RWPE1 (cell line): Measurements from ENCODE around the gene KRTAP13-4.
A peak's percentile ranks its signal among the peaks of the same experiment; 100 is the strongest.

Experiments
- CTCF ChIA-PET: fragments of 350-600 bp; sonication (Branson Sonifier 250); formaldehyde crosslinking; extraction: SDS; loops from one replicate; lab custom pipeline; 2021; lab: Yijun Ruan, JAX
- POLR2A ChIA-PET: fragments of 400-600 bp; formaldehyde crosslinking; extraction: SDS; loops from one replicate; lab custom pipeline; 2020; ENCODE audit warnings: antibody characterized with exemption; ENCODE audit not compliant: low non-redundant PET; lab: Yijun Ruan, JAX
- DNase-seq: peaks from one replicate; pipeline ENCODE4 v3.0.0; 2012; ENCODE audit warnings: low spot score
- H3K27ac ChIP-seq: fragments of 450-650 bp; 2 replicates; pipeline ENCODE4 v1.5.1; 2017
- TF ChIP-seq, protein P1 (sequence below): fragments of 450-650 bp; conservative IDR thresholded peaks from 2 replicates; pipeline ENCODE4 v1.5.1; 2017; ENCODE audit warnings: low read depth, mild to moderate bottlenecking

The KRTAP13-4 gene, protein sequence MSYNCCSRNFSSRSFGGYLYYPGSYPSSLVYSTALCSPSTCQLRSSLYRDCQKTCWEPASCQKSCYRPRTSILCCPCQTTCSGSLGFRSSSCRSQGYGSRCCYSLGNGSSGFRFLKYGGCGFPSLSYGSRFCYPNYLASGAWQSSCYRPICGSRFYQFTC

DNA sequence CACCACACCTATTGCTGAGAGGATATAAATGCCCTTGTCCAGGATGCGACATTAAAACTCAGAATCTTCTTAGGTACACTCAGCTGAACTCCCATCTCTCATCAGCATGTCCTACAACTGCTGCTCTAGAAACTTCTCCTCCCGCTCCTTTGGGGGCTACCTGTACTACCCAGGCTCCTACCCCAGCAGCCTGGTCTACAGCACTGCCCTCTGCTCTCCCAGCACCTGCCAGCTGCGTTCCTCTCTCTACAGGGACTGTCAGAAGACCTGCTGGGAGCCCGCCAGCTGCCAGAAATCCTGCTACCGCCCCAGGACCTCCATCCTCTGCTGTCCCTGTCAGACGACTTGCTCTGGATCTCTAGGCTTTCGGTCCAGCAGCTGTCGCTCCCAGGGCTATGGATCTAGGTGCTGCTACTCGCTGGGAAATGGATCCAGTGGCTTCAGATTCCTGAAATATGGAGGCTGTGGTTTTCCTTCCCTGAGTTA is at the start of gene KRTAP13-4:
TSS of gene KRTAP13-4 (plus strand) at position 51 of the 486 bp plus-strand sequence. CDS start at position 107, 56 bp downstream.
- TF ChIP-seq, protein P1, sequence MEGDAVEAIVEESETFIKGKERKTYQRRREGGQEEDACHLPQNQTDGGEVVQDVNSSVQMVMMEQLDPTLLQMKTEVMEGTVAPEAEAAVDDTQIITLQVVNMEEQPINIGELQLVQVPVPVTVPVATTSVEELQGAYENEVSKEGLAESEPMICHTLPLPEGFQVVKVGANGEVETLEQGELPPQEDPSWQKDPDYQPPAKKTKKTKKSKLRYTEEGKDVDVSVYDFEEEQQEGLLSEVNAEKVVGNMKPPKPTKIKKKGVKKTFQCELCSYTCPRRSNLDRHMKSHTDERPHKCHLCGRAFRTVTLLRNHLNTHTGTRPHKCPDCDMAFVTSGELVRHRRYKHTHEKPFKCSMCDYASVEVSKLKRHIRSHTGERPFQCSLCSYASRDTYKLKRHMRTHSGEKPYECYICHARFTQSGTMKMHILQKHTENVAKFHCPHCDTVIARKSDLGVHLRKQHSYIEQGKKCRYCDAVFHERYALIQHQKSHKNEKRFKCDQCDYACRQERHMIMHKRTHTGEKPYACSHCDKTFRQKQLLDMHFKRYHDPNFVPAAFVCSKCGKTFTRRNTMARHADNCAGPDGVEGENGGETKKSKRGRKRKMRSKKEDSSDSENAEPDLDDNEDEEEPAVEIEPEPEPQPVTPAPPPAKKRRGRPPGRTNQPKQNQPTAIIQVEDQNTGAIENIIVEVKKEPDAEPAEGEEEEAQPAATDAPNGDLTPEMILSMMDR, result no peak
- no peak for DNase-seq
- H3K27ac ChIP-seq, result no peak within 1 kb of the TSS
- POLR2A ChIA-PET, result no interaction called here
- CTCF ChIA-PET, result interaction anchor here (0.6 to 0.7 kb wide), 2 partner anchors 110 to 1088 kb away, joined by 3 read pairs; no protein-coding TSS in a partner anchor

DNA sequence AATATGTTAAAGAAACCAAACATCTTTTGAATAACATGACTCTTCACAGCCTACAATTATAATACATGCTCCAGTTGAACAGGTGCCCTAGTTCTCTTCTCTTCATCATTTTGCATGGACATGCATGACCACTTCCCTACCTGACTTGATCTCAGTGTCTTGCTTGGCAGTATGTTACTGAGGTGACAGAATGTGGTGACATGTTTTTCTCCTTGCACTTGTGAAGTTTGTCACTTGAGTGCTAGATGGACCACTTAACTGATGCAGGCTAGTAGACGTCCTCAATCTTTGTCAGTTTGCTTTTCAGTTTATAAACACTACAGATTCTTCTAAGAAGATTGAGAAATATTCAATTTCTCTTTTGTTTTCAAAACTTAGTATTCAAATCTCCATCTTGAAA is 47.8 kb upstream of the KRTAP13-4 start:
- TF ChIP-seq, protein P1, result no peak
- DNase-seq, result no peak
- no peak overlapping the region for H3K27ac ChIP-seq
- ChIA-PET POLR2A (no interaction called here), CTCF (no interaction called here)

DNA sequence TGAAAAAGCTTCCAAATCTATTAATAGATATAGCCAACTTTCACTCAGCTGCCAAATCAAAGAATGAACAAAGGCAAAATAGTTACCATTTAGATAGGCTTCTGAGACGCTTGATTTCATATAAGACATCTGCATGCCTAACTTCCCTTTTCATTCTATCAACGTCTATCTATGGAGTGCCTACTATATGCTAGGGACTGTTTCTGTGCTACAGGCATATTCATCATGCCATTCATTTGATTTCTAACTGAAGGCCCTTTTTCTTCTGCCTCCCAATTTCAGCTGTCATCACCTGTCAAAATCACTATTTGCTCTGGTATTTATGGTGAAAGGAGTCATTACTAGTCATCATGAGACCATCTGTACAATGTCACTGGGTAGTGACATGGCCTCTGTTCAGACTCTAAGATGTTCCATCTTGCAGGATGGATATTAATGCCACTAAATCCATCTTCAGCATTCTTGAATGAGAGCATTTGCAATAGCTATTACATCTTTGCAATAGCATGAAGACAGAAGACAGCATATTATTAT is 38.5 kb upstream of the KRTAP13-4 start:
- no peak overlapping the region for H3K27ac ChIP-seq
- POLR2A ChIA-PET, result no interaction called here
- TF ChIP-seq, protein P1, result no peak
- CTCF ChIA-PET, result interaction anchor here (0.6 to 0.7 kb wide), 2 partner anchors 30 to 49 kb away, joined by 3 read pairs; no protein-coding TSS in a partner anchor
- no peak for DNase-seq

DNA sequence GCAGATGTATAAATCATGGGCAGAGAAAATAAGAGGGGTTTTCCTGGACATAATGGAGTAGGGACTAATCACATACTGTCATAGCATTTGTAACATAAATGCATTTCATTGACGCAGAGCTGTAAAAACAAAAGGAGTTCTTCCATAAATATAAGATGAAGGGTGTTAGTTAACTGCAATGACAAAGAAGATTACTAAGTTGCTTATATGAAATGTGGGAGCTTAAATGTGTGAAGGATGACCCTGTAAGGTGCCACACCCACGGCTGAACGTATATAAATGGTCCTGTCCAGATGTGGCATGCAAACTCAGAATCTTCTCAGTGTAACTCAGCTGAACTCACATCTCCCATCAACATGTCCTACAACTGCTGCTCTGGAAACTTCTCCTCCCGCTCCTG is 34.3 kb upstream of the KRTAP13-4 start, which contains the start of gene KRTAP13-1:
TSS of gene KRTAP13-1 (plus strand) at position 301 of the 400 bp plus-strand sequence. CDS start at position 357, 56 bp downstream.
- H3K27ac ChIP-seq, result no peak within 1 kb of the TSS
- TF ChIP-seq, protein P1, result no peak
- POLR2A ChIA-PET, result no interaction called here
- CTCF ChIA-PET, result interaction anchor here (0.6 kb wide), 1 partner anchor 422 kb away, joined by 3 read pairs; no protein-coding TSS in a partner anchor
- DNase-seq, result no peak

DNA sequence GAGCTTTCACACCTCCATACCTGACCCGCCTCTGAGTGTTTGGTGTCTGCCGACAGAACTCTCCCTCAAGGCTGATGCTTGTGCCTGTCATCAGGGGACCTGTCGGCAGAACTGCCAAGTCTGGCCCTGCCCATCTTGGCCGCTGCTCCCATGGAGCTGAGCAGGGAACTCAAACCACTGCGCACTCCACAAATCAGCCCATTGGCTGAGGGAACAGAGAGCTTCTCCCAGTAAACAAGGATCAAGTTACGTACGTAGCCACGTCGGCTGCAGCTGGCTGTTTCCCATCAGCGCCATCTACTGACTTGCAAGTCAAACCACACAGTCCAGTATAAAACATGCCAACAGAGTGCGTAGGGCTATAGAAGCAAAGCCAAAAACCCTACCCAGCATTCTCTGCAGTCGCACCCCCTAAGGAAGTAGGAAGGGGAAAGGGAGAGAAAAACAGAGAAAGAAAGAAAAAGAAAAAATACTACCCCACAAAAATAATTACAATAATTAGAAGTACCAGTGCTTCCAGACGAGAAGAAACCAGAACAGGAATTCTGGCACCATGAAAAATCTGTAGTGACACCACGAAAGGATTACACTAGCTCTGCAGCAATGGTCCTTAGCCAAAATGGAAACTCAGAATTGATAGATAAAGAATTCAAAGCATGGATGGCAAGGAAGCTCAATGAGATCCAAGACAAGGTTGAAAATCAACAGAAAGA is 21.1 kb upstream of the KRTAP13-4 start:
- POLR2A ChIA-PET, result no interaction called here
- DNase-seq, result peak; percentile 23
- TF ChIP-seq, protein P1, result peak; percentile 57
- CTCF ChIA-PET, result interaction anchor here (0.6 to 0.8 kb wide), 9 partner anchors 9 to 1203 kb away, joined by 3 to 6 read pairs (median 3); no protein-coding TSS in a partner anchor
- no peak overlapping the region for H3K27ac ChIP-seq

DNA sequence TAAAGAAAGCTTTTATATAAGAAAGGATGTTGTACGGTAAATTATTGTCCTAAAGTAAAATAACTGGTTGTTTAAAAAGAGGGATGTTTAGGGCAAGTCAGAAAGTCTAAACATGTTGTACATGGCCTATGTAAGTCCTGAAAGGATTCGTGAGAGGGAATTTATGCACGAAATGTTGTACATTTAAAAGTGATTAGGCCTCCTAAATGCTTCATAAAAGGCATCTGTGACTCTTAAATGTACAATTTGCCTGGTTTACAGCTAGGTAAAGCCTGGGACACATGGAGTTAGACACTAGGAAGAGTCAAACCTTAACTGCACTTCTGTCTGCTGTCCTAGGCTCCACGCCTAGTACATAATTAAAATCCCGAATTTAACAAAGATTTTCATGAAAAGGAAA is 14.0 kb upstream of the KRTAP13-4 start:
- H3K27ac ChIP-seq, result no peak overlapping the region
- POLR2A ChIA-PET, result no interaction called here
- TF ChIP-seq, protein P1, result no peak
- CTCF ChIA-PET, result interaction anchor here (0.6 to 0.7 kb wide), 2 partner anchors 9 to 399 kb away, joined by 3 read pairs; no protein-coding TSS in a partner anchor
- no peak for DNase-seq
